ENCODE data around the gene MORN1. TPM values are rescaled to one million over a fixed set of nuclear protein-coding genes. Genes with fewer than 3 reads are reported as not detected.

Gene MORN1
- total and polyA plus RNA-seq, 10 of the 15 experiments (the other 5 are each of a cell fraction or from before 2014, with no cell fraction given) = 0.76 to 7.9 (median 5.5) TPM

DNA sequence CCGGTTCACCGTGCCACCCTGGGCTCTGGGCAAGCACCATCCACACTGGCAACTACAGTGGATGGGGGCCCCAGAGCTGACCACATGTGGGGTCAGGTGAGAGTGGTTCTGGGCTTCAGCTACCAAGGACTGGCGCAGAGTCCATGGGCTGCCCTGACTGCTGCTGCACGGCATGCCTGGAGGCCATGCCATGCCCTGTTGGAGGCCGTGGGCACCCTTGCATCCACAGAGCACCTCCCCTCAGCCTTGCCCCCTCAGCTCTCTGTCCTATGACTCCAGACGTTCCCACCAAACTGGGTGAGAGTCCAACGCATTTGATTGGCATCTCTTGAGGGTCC lies 15.5 kb downstream of the MORN1 start:
- H3K79me2 ChIP-seq (ENCODE audit: control insufficient read depth, insufficient read depth, low read length) = no peaks in the 10 kb centered on the region
- POLR2A ChIA-PET = no interaction called here
- no peak overlapping the region for H3K9ac ChIP-seq (ENCODE audit: control insufficient read depth, insufficient read depth, low read length)
- H3K4me1 ChIP-seq (ENCODE audit: control insufficient read depth, insufficient read depth, low read length) = peaks cover 10% of the 10 kb centered on the region
- SMC1A ChIA-PET (ENCODE audit: uncharacterized antibody, unreplicated experiment) = no interaction called here
- no peaks in the 10 kb centered on the region for H4K20me1 ChIP-seq (ENCODE audit: control insufficient read depth, insufficient read depth)
- H3K4me3 ChIP-seq = no peak overlapping the region
- intact Hi-C loops (cut with micrococcal nuclease; ENCODE audit: unreplicated experiment) = no loop called here
- TF ChIP-seq RCOR1 (conservative IDR thresholded peaks at IDR 0.05; ENCODE audit: low read depth, low read length) = no peak
- TF ChIP-seq, protein P1, sequence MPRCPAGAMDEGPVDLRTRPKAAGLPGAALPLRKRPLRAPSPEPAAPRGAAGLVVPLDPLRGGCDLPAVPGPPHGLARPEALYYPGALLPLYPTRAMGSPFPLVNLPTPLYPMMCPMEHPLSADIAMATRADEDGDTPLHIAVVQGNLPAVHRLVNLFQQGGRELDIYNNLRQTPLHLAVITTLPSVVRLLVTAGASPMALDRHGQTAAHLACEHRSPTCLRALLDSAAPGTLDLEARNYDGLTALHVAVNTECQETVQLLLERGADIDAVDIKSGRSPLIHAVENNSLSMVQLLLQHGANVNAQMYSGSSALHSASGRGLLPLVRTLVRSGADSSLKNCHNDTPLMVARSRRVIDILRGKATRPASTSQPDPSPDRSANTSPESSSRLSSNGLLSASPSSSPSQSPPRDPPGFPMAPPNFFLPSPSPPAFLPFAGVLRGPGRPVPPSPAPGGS (IDR thresholded peaks at IDR 0.05; ENCODE audit: borderline replicate concordance, insufficient read depth, low read depth, low read length, poor library complexity, severe bottlenecking) = no peak
- TF ChIP-seq, protein P2, sequence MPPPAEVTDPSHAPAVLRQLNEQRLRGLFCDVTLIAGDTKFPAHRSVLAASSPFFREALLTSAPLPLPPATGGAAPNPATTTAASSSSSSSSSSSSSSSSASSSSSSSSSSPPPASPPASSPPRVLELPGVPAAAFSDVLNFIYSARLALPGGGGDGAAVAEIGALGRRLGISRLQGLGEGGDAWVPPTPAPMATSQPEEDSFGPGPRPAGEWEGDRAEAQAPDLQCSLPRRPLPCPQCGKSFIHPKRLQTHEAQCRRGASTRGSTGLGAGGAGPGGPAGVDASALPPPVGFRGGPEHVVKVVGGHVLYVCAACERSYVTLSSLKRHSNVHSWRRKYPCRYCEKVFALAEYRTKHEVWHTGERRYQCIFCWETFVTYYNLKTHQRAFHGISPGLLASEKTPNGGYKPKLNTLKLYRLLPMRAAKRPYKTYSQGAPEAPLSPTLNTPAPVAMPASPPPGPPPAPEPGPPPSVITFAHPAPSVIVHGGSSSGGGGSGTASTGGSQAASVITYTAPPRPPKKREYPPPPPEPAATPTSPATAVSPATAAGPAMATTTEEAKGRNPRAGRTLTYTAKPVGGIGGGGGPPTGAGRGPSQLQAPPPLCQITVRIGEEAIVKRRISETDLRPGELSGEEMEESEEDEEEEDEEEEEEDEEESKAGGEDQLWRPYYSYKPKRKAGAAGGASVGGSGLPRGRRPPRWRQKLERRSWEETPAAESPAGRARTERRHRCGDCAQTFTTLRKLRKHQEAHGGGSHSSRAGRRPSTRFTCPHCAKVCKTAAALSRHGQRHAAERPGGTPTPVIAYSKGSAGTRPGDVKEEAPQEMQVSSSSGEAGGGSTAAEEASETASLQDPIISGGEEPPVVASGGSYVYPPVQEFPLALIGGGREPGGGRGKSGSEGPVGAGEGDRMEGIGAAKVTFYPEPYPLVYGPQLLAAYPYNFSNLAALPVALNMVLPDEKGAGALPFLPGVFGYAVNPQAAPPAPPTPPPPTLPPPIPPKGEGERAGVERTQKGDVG (CRISPR knock-in tag; IDR thresholded peaks at IDR 0.05) = no peak
- no peak for TF ChIP-seq YY1 (IDR thresholded peaks at IDR 0.05; ENCODE audit: low read depth, low read length)
- TF ChIP-seq NR2C2 (IDR thresholded peaks at IDR 0.05; ENCODE audit: borderline replicate concordance, control insufficient read depth, insufficient read length, low read depth) = no peak
- no peak for TF ChIP-seq WRNIP1 (IDR thresholded peaks at IDR 0.05; ENCODE audit: borderline replicate concordance, low read depth, low read length)
- no peak for TF ChIP-seq TAF1 (IDR thresholded peaks at IDR 0.05; ENCODE audit: borderline replicate concordance, low read depth, low read length)
- TF ChIP-seq TBL1XR1 (IDR thresholded peaks at IDR 0.05; ENCODE audit: low read depth, low read length) = no peak
- no peak for TF ChIP-seq CHD2 (IDR thresholded peaks at IDR 0.05; ENCODE audit: borderline replicate concordance, low read depth, low read length)
- TF ChIP-seq BCL11A (IDR thresholded peaks at IDR 0.05; ENCODE audit: low read depth, low read length) = no peak
- TF ChIP-seq MTA2 (IDR thresholded peaks at IDR 0.05; ENCODE audit: low read depth) = no peak
- no peak for TF ChIP-seq SMAD1 (IDR thresholded peaks at IDR 0.05; ENCODE audit: low read depth, partially characterized antibody)
- no peak for TF ChIP-seq EED (IDR thresholded peaks at IDR 0.05; ENCODE audit: low read depth)
- TF ChIP-seq BACH1 (IDR thresholded peaks at IDR 0.05; ENCODE audit: borderline replicate concordance) = no peak
- no peak for TF ChIP-seq SIN3A (IDR thresholded peaks at IDR 0.05; ENCODE audit: low read depth, low read length)
- TF ChIP-seq HDAC2 (IDR thresholded peaks at IDR 0.05) = no peak
- TF ChIP-seq, protein P3, sequence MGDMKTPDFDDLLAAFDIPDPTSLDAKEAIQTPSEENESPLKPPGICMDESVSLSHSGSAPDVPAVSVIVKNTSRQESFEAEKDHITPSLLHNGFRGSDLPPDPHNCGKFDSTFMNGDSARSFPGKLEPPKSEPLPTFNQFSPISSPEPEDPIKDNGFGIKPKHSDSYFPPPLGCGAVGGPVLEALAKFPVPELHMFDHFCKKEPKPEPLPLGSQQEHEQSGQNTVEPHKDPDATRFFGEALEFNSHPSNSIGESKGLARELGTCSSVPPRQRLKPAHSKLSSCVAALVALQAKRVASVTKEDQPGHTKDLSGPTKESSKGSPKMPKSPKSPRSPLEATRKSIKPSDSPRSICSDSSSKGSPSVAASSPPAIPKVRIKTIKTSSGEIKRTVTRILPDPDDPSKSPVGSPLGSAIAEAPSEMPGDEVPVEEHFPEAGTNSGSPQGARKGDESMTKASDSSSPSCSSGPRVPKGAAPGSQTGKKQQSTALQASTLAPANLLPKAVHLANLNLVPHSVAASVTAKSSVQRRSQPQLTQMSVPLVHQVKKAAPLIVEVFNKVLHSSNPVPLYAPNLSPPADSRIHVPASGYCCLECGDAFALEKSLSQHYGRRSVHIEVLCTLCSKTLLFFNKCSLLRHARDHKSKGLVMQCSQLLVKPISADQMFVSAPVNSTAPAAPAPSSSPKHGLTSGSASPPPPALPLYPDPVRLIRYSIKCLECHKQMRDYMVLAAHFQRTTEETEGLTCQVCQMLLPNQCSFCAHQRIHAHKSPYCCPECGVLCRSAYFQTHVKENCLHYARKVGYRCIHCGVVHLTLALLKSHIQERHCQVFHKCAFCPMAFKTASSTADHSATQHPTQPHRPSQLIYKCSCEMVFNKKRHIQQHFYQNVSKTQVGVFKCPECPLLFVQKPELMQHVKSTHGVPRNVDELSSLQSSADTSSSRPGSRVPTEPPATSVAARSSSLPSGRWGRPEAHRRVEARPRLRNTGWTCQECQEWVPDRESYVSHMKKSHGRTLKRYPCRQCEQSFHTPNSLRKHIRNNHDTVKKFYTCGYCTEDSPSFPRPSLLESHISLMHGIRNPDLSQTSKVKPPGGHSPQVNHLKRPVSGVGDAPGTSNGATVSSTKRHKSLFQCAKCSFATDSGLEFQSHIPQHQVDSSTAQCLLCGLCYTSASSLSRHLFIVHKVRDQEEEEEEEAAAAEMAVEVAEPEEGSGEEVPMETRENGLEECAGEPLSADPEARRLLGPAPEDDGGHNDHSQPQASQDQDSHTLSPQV (IDR thresholded peaks at IDR 0.05) = no peak
- TF ChIP-seq RB1 (IDR thresholded peaks at IDR 0.05; ENCODE audit: borderline replicate concordance) = no peak
- no peak for TF ChIP-seq DPF2 (IDR thresholded peaks at IDR 0.05)
- RAD21 ChIA-PET (ENCODE audit: unreplicated experiment) = no interaction called here
- H3K36me3 ChIP-seq (ENCODE audit: control insufficient read depth in 2 of 2, insufficient read depth in 2 of 2, low read length in 1 of 2) = no peaks in the 10 kb centered on the region
- no TSS peak for BruUV-seq (replicated peaks)
- H2AFZ ChIP-seq (ENCODE audit: control insufficient read depth, low read depth, low read length) = no peak overlapping the region
- CTCF ChIA-PET = interaction anchor here (1.3 kb wide), 1 partner anchor 181 kb away, joined by 3 read pairs; the partner anchor contains the start of gene FAAP20
- H3K9me3 ChIP-seq (replicated peaks; ENCODE audit: control insufficient read depth, insufficient read depth, low read length) = no peaks in the 10 kb centered on the region
- no peak for ATAC-seq
- no peaks in the 10 kb centered on the region for H3K27me3 ChIP-seq (replicated peaks in 1 of 2; ENCODE audit: control insufficient read depth in 2 of 2, insufficient read depth in 2 of 2, low read length in 1 of 2)
- no peak overlapping the region for H3K4me2 ChIP-seq (ENCODE audit: control insufficient read depth, insufficient read depth)
- no peak for DNase-seq (ENCODE audit: low read depth, low spot score)
- no peak overlapping the region for H3K27ac ChIP-seq (ENCODE audit: control insufficient read depth, insufficient read depth)
- 59% methylated on average over 7 of the region's 7 CpGs for WGBS (ENCODE audit: insufficient coverage, insufficient replicate concordance, low lambda C conversion rate, missing lambda C conversion rate)
- in situ Hi-C loops (cut with MboI) = no loop called here
- no peak for FAIRE-seq

All from GM12878 (cell line).